ENCODE measurements around the gene DCBLD2. TPM values are rescaled to one million over a fixed set of nuclear protein-coding genes. Genes with fewer than 3 reads are reported as not detected.

The DCBLD2 gene
- total and polyA plus RNA-seq, 2 of the 4 experiments (the other 2 are of a cell fraction) = 121 to 196 TPM

DNA sequence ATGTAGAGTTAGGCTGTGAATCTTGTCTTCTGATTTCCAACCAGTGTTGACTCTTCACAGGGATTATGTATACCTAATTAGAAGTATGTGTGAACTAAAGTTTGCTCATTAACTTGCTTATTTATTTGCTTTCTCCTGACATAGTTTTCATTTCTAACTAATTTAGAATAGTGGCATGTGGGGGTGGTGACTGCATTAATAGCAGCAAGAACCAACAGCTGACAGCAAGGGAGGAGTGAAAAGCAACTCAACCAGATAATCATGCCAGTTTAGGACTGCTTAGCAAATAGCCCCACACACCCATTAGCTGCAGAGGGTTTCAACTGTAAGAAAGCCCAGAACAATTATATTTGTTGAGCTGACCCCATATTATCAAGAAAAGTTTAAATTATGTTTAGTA, 134.6 kb downstream of the DCBLD2 start:
- H2AFZ ChIP-seq (replicated peaks; ENCODE audit: low read length, poor library complexity) = no peak overlapping the region
- H3K27ac ChIP-seq (ENCODE audit: insufficient read depth, low read length) = no peak overlapping the region
- no peak overlapping the region for H2AK9ac ChIP-seq (replicated peaks; ENCODE audit: low read depth, low read length, poor library complexity)
- dilution Hi-C loops (cut with HindIII; ENCODE audit: low sequenced_read_pairs, unreplicated experiment) = no loop called here
- no peak overlapping the region for H3K18ac ChIP-seq (ENCODE audit: low read depth, low read length)
- H3K4me3 ChIP-seq (ENCODE audit: insufficient read depth, low read depth, low read length) = no peak overlapping the region
- in situ Hi-C loops (cut with MboI; ENCODE audit: low sequenced_read_pairs) = no loop called here
- POLR2A ChIA-PET (ENCODE audit: unreplicated experiment) = no interaction called here
- no peaks in the 10 kb centered on the region for H4K20me1 ChIP-seq (ENCODE audit: insufficient read depth, low read length)
- no peak overlapping the region for H4K91ac ChIP-seq (ENCODE audit: insufficient read depth, low read depth, low read length)
- no peak overlapping the region for H2BK120ac ChIP-seq (ENCODE audit: low read depth, low read length)
- no peak overlapping the region for H4K8ac ChIP-seq (ENCODE audit: low read depth in 2 of 2, low read length in 2 of 2)
- H3K79me1 ChIP-seq (ENCODE audit: low read depth in 1 of 2, low read length in 2 of 2) = no peaks in the 10 kb centered on the region
- H3K9me1 ChIP-seq (ENCODE audit: insufficient read depth, low read length) = no peaks in the 10 kb centered on the region
- BruUV-seq (replicated peaks) = no TSS peak
- H3K4me1 ChIP-seq (ENCODE audit: control insufficient read depth, insufficient read depth, low read length) = peaks cover 4% of the 10 kb centered on the region
- H2BK5ac ChIP-seq (ENCODE audit: low read depth, low read length, poor library complexity, severe bottlenecking) = no peak overlapping the region
- no peaks in the 10 kb centered on the region; the same call in 1 of the 2 replicates for H3K27me3 ChIP-seq (ENCODE audit: control insufficient read depth, insufficient read depth, low read length)
- CTCF ChIA-PET = interaction anchor here (0.6 kb wide), 1 partner anchor 651 kb away, joined by 4 read pairs; no protein-coding TSS in a partner anchor
- H4K5ac ChIP-seq (ENCODE audit: low read depth, low read length) = no peak overlapping the region
- no peak for ATAC-seq (ENCODE audit: low read depth)
- no peak overlapping the region for H2BK15ac ChIP-seq (ENCODE audit: low read depth, low read length)
- H3K4ac ChIP-seq (ENCODE audit: low read depth, low read length) = no peak overlapping the region
- no peak overlapping the region for H3K23ac ChIP-seq (ENCODE audit: low read depth, low read length)
- no peaks in the 10 kb centered on the region for H3K9me3 ChIP-seq (ENCODE audit: control insufficient read depth, insufficient read depth, low read length)
- H3K9ac ChIP-seq (ENCODE audit: low read depth, low read length) = no peak overlapping the region
- intact Hi-C loops (cut with micrococcal nuclease) = loop anchor here (1.0 kb wide), 1 partner anchor 23 kb away; no protein-coding TSS in a partner anchor
- H3K36me3 ChIP-seq (ENCODE audit: control insufficient read depth, insufficient read depth, low read length) = no peaks in the 10 kb centered on the region
- H2AK5ac ChIP-seq (ENCODE audit: low read depth, low read length) = no peak overlapping the region
- H3K14ac ChIP-seq (replicated peaks; ENCODE audit: low read depth, low read length) = no peak overlapping the region
- TF ChIP-seq CHD1 (IDR thresholded peaks at IDR 0.05; ENCODE audit: low read depth, low read length) (no peak), MXI1 (IDR thresholded peaks at IDR 0.05; ENCODE audit: borderline replicate concordance, low read depth, low read length) (no peak), MAZ (IDR thresholded peaks at IDR 0.05; ENCODE audit: borderline replicate concordance, low read depth, low read length) (no peak), POLR2A (IDR thresholded peaks at IDR 0.05; ENCODE audit: low read depth, low read length) (no peak), RFX5 (IDR thresholded peaks at IDR 0.05; ENCODE audit: low read depth, low read length) (no peak), NFE2L2 (IDR thresholded peaks at IDR 0.05; ENCODE audit: low read depth, low read length) (no peak)
- TF ChIP-seq, protein P1, sequence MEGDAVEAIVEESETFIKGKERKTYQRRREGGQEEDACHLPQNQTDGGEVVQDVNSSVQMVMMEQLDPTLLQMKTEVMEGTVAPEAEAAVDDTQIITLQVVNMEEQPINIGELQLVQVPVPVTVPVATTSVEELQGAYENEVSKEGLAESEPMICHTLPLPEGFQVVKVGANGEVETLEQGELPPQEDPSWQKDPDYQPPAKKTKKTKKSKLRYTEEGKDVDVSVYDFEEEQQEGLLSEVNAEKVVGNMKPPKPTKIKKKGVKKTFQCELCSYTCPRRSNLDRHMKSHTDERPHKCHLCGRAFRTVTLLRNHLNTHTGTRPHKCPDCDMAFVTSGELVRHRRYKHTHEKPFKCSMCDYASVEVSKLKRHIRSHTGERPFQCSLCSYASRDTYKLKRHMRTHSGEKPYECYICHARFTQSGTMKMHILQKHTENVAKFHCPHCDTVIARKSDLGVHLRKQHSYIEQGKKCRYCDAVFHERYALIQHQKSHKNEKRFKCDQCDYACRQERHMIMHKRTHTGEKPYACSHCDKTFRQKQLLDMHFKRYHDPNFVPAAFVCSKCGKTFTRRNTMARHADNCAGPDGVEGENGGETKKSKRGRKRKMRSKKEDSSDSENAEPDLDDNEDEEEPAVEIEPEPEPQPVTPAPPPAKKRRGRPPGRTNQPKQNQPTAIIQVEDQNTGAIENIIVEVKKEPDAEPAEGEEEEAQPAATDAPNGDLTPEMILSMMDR (conservative IDR thresholded peaks at IDR 0.05; ENCODE audit: low read depth, low read length) = no peak
- TF ChIP-seq, protein P2, sequence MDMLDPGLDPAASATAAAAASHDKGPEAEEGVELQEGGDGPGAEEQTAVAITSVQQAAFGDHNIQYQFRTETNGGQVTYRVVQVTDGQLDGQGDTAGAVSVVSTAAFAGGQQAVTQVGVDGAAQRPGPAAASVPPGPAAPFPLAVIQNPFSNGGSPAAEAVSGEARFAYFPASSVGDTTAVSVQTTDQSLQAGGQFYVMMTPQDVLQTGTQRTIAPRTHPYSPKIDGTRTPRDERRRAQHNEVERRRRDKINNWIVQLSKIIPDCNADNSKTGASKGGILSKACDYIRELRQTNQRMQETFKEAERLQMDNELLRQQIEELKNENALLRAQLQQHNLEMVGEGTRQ (IDR thresholded peaks at IDR 0.05; ENCODE audit: low read depth, low read length) = no peak
- TF ChIP-seq, protein P3, sequence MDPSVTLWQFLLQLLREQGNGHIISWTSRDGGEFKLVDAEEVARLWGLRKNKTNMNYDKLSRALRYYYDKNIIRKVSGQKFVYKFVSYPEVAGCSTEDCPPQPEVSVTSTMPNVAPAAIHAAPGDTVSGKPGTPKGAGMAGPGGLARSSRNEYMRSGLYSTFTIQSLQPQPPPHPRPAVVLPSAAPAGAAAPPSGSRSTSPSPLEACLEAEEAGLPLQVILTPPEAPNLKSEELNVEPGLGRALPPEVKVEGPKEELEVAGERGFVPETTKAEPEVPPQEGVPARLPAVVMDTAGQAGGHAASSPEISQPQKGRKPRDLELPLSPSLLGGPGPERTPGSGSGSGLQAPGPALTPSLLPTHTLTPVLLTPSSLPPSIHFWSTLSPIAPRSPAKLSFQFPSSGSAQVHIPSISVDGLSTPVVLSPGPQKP (IDR thresholded peaks at IDR 0.05; ENCODE audit: borderline replicate concordance, low read depth, low read length) = no peak
- no peak for DNase-seq
- H2BK20ac ChIP-seq (ENCODE audit: low read depth, low read length) = no peak overlapping the region
- no peak overlapping the region for H3K56ac ChIP-seq (ENCODE audit: extremely low read depth, insufficient read depth, low read length)
- H3K4me2 ChIP-seq (ENCODE audit: low read depth, low read length) = no peak overlapping the region
